Measurements from ENCODE around the gene SEMA4F. TPM values are rescaled to one million over a fixed set of nuclear protein-coding genes. Genes with fewer than 3 reads are reported as not detected.

Gene SEMA4F
- total RNA-seq, 1 experiment from 2014 or later = 8.1 TPM

DNA sequence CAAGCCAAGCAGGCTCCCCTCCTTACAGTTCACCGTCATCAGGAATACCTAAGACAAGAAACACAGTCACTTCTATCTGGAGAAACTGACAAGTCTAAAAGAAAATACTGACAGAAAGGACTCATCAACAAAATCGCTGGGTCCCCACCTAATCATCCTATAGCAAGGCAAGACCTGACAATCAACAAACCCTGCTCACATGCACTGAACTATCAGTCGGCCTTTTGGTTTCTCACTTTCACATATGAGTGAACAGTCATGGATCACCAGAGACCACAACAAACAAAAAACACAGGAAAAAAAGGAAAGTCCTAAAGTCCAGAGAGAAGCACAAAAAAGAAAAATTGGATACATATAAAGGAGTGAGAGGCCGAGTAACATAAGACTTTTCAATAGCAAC, 70.4 kb downstream of the SEMA4F start:
- Histone ChIP-seq H3K9me3 (replicated peaks) (no peaks in the 10 kb centered on the region), H3K27ac (no peak overlapping the region), H3K4me3 (no peak overlapping the region), H3K27me3 (replicated peaks) (no peaks in the 10 kb centered on the region; the same call in 1 of the 2 replicates), H3K4me1 (replicated peaks) (no peaks in the 10 kb centered on the region), H3K36me3 (no peaks in the 10 kb centered on the region)
- no peak for DNase-seq (ENCODE audit: low read depth in 1 of 2, low spot score in 2 of 2)

DNA sequence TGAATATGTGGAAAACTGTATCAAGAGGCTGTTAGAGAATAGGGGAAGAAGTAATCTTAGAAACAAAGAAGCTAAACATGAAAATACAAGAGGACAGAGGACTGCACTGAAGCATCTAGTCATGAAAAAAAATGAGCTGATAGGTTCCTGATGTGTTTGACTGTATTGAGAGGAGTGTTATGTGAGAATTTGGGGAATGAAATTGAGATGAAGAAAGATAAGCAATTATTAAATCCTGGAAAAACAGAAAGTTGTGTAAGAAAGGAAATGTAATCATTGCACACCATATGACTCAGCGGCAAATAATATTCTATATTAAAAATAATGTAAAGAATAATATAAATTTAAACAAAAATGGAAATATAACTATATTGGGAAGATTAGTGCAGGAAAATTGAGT, 71.2 kb downstream of the SEMA4F start:
- Histone ChIP-seq H3K36me3 (no peaks in the 10 kb centered on the region), H3K9me3 (replicated peaks) (no peaks in the 10 kb centered on the region), H3K4me3 (no peak overlapping the region), H3K4me1 (replicated peaks) (no peaks in the 10 kb centered on the region), H3K27ac (no peak overlapping the region), H3K27me3 (replicated peaks) (no peaks in the 10 kb centered on the region; the same call in 1 of the 2 replicates)
- no peak for DNase-seq (ENCODE audit: low read depth in 1 of 2, low spot score in 2 of 2)

DNA sequence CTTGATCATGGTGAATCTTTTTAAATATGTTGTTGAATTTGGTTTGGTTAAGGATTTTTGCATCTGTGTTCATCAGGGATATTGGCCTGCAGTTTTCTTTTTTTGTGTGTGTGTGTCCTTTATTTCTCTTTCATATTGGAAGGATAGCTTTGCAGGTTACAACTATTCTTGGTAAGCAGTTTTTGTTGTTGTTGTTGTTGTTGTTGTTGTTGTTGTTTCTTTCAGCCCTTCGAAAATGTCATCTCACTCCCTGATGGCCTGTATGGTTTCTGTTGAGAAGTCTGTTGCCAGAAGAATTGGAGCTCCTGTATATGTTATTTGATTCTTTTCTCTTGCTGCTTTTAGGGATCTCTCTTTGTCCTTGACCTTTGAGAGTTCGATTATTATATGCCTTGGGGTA, 74.8 kb downstream of the SEMA4F start:
- Histone ChIP-seq H3K27ac (no peak overlapping the region), H3K4me1 (replicated peaks) (no peaks in the 10 kb centered on the region), H3K36me3 (no peaks in the 10 kb centered on the region), H3K27me3 (replicated peaks) (no peaks in the 10 kb centered on the region; the same call in 1 of the 2 replicates), H3K4me3 (no peak overlapping the region), H3K9me3 (replicated peaks) (no peaks in the 10 kb centered on the region)
- no peak for DNase-seq (ENCODE audit: low read depth in 1 of 2, low spot score in 2 of 2)

DNA sequence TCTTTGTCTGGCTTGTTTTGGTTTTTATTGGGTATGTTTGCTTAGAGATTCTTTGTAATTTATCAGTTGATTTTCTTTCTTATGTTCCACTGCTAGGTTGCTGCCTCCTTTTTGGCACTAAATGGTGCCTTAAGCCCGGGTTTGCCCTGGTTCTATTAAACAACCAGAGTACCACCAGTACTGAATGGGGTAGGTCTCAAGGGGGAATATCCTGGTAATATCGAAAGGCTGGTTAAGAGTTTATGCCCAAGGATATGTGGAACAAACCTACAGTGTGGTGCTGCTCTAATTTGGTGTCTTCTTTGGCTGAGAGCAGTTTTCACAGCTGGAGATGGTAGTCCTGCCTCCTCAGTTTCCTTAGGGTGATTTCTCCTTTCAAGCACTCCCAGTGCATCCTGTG, 76.5 kb downstream of the SEMA4F start:
- DNase-seq (ENCODE audit: low read depth in 1 of 2, low spot score in 2 of 2) = no peak
- no peaks in the 10 kb centered on the region for H3K9me3 ChIP-seq (replicated peaks)

More for the DNA sequence above, 76.5 kb downstream of the SEMA4F start:
- H3K4me1 ChIP-seq (replicated peaks) = no peaks in the 10 kb centered on the region
- no peaks in the 10 kb centered on the region for H3K36me3 ChIP-seq
- no peak overlapping the region for H3K27ac ChIP-seq
- H3K27me3 ChIP-seq (replicated peaks) = no peaks in the 10 kb centered on the region; the same call in 1 of the 2 replicates
- H3K4me3 ChIP-seq = no peak overlapping the region

Other genes with a start within 250 kb of the SEMA4F start
- gene C2orf81, start 232.6 kb upstream of the SEMA4F start, total RNA-seq (2014; rRNA removed; shearing (Covaris generic)) = 0.34 and 1.3 TPM in 2 replicates
- gene WDR54, start 232.5 kb upstream of the SEMA4F start, total RNA-seq (2014; rRNA removed; shearing (Covaris generic)) = 13.8 and 15.2 TPM in 2 replicates
- gene RTKN, start 212.3 kb upstream of the SEMA4F start, total RNA-seq (2014; rRNA removed; shearing (Covaris generic)) = 5.6 and 8.7 TPM in 2 replicates
- gene INO80B, start 199.2 kb upstream of the SEMA4F start, total RNA-seq (2014; rRNA removed; shearing (Covaris generic)) = 10.1 and 14.0 TPM in 2 replicates
- 36.1 and 39.6 TPM in 2 replicates for gene WBP1, start 195.8 kb upstream of the SEMA4F start, total RNA-seq (2014; rRNA removed; shearing (Covaris generic))
- 38.7 and 41.2 TPM in 2 replicates for gene MOGS, start 188.9 kb upstream of the SEMA4F start, total RNA-seq (2014; rRNA removed; shearing (Covaris generic))
- gene MRPL53, start 181.6 kb upstream of the SEMA4F start, total RNA-seq (2014; rRNA removed; shearing (Covaris generic)) = 30.4 and 55.7 TPM in 2 replicates
- gene CCDC142, start 171.2 kb upstream of the SEMA4F start, total RNA-seq (2014; rRNA removed; shearing (Covaris generic)) = 5.4 and 12.4 TPM in 2 replicates
- 19.8 and 22.9 TPM in 2 replicates for gene TTC31, start 171.2 kb upstream of the SEMA4F start, total RNA-seq (2014; rRNA removed; shearing (Covaris generic))
- 0.18 and 1.6 TPM in 2 replicates for gene LBX2, start 154.6 kb upstream of the SEMA4F start, total RNA-seq (2014; rRNA removed; shearing (Covaris generic))
- gene PCGF1, start 146.6 kb upstream of the SEMA4F start, total RNA-seq (2014; rRNA removed; shearing (Covaris generic)) = 15.8 and 19.3 TPM in 2 replicates
- gene TLX2, start 139.8 kb upstream of the SEMA4F start, total RNA-seq (2014; rRNA removed; shearing (Covaris generic)) = not detected in 2 replicates
- gene DQX1, start 128.0 kb upstream of the SEMA4F start, total RNA-seq (2014; rRNA removed; shearing (Covaris generic)) = not detected in 2 replicates
- 88.4 and 151 TPM in 2 replicates for gene AUP1, start 124.5 kb upstream of the SEMA4F start, total RNA-seq (2014; rRNA removed; shearing (Covaris generic))
- gene HTRA2, start 124.3 kb upstream of the SEMA4F start, total RNA-seq (2014; rRNA removed; shearing (Covaris generic)) = 28.3 and 36.8 TPM in 2 replicates
- 10.4 and 14.8 TPM in 2 replicates for gene LOXL3, start 100.3 kb upstream of the SEMA4F start, total RNA-seq (2014; rRNA removed; shearing (Covaris generic))
- 13.6 and 14.4 TPM in 2 replicates for gene DOK1, start 99.5 kb upstream of the SEMA4F start, total RNA-seq (2014; rRNA removed; shearing (Covaris generic))
- gene M1AP, start 5.9 kb upstream of the SEMA4F start, total RNA-seq (2014; rRNA removed; shearing (Covaris generic)) = not detected in 2 replicates
- 5.0 and 7.1 TPM in 2 replicates for gene HK2, start 179.9 kb downstream of the SEMA4F start, total RNA-seq (2014; rRNA removed; shearing (Covaris generic))